ENCODE data around the gene TGFB1. TPM values are rescaled to one million over a fixed set of nuclear protein-coding genes. Genes with fewer than 3 reads are reported as not detected.

TGFB1 gene
- total and polyA plus RNA-seq, 9 of the 15 experiments (the other 6 are each of a cell fraction or from before 2014, with no cell fraction given): 0.24 to 159 (median 17.2) TPM

DNA sequence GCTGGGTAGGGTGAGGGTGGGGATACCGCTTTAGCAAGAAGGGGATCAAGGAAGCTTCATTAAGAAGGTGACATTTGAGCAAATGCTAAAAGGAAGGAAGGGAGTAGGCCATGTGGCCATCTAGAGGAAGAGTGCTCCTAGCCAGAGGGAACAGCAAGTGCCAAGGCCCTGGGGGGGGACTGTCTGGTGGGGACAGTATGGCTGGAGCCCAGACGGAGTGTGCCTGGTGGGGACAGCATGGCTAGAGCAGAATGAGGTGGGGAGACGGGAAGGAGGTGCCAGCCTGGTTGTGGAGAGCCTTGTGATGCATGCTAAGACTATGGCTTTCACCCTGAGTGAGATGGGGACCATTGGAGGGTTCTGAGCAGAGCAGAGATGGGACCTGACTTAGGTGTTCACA is 2.1 kb upstream of the TGFB1 start:
- no peaks in the 10 kb centered on the region for H3K9me3 ChIP-seq (replicated peaks; ENCODE audit: control insufficient read depth, insufficient read depth, low read depth, low read length)
- DNase-seq (ENCODE audit: extremely low read depth in 1 of 4, low spot score in 3 of 4) (no peak), ATAC-seq (no peak), FAIRE-seq (no peak)
- no peak for TF ChIP-seq HNRNPL (IDR thresholded peaks at IDR 0.05; ENCODE audit: low read depth, low read length)
- peak; percentile 19; the same call in 1 of the 2 replicates for TF ChIP-seq POLR2A (conservative IDR thresholded peaks at IDR 0.05)
- H3K9ac ChIP-seq (ENCODE audit: insufficient read depth in 1 of 2, low read depth in 2 of 2, low read length in 2 of 2): peak overlapping the region in 1 of 2 experiments; percentile 63; a peak in 1 of 4 replicates
- H3K27me3 ChIP-seq (ENCODE audit: control insufficient read depth in 2 of 2, insufficient read depth in 2 of 2, low read length in 2 of 2): no peaks in the 10 kb centered on the region
- H3K79me2 ChIP-seq (ENCODE audit: control insufficient read depth, insufficient read depth, low read length): peaks cover 37% of the 10 kb centered on the region
- intact Hi-C loops (cut with micrococcal nuclease): no loop called here
- peak overlapping the region; percentile 38; the same call in 1 of the 3 replicates for H3K27ac ChIP-seq (ENCODE audit: extremely low read depth, low read depth, low read length)
- no peak overlapping the region for H2AFZ ChIP-seq (ENCODE audit: low read depth, low read length)
- in situ Hi-C loops (cut with MboI): no loop called here
- WGBS (ENCODE audit: insufficient coverage, low coverage, missing lambda C conversion rate): 63% methylated on average over 3 of the region's 3 CpGs
- H4K20me1 ChIP-seq (replicated peaks; ENCODE audit: control insufficient read depth, insufficient read depth, low read length): peaks cover 5% of the 10 kb centered on the region
- H3K4me1 ChIP-seq (replicated peaks in 1 of 2; ENCODE audit: control insufficient read depth in 2 of 2, insufficient read depth in 2 of 2, low read length in 2 of 2): peaks cover 5 to 40% of the 10 kb centered on the region in 2 experiments; a peak in 4 of 5 replicates
- CTCF ChIA-PET (ENCODE audit: low intra/inter-chr PET ratio): no interaction called here
- BruUV-seq (replicated peaks): no TSS peak
- POLR2A ChIA-PET: interaction anchor here (0.8 to 2.0 kb wide), 4 partner anchors 8 to 251 kb away, joined by 3 to 10 read pairs (median 3); partner anchors contain the start of gene B9D2
- no peak overlapping the region for H3K4me2 ChIP-seq (ENCODE audit: insufficient read depth, low read length)
- peaks cover 10% of the 10 kb centered on the region; the same call in 2 of the 3 replicates for H3K36me3 ChIP-seq (ENCODE audit: control insufficient read depth, insufficient read depth, low read length)
- no peak overlapping the region for H3K4me3 ChIP-seq
- no peaks in the 10 kb centered on the region for H3K9me1 ChIP-seq (ENCODE audit: control insufficient read depth, insufficient read depth, low read length)

DNA sequence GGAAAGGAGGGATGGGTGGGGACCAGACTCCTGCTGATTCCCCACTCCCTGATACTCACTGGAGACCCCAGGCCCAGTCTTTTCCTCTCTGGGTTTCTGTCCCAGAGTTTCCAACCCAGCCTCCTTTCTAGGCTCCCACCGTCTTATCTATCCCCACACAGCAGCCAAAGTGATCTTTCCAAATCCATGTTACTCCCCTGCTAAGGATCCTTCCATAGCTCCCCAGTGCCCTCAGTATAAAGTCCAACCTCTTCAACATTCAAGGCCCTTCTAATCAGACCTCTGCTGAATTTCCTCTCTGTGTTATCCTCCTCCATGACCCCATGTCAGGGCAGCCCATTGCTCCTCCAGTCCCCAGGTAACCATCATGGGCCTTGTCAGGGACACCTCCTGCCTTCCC is 1.3 kb upstream of the TGFB1 start:
- H3K9ac ChIP-seq (ENCODE audit: insufficient read depth in 1 of 2, low read depth in 2 of 2, low read length in 2 of 2): no peak overlapping the region; a peak in 1 of 4 replicates
- H3K9me3 ChIP-seq (replicated peaks; ENCODE audit: control insufficient read depth, insufficient read depth, low read depth, low read length): no peaks in the 10 kb centered on the region
- intact Hi-C loops (cut with micrococcal nuclease) (no loop called here), in situ Hi-C loops (cut with MboI) (no loop called here)
- no TSS peak for BruUV-seq (replicated peaks)
- peaks cover 44% of the 10 kb centered on the region for H3K79me2 ChIP-seq (ENCODE audit: control insufficient read depth, insufficient read depth, low read length)
- H3K27me3 ChIP-seq (ENCODE audit: control insufficient read depth in 2 of 2, insufficient read depth in 2 of 2, low read length in 2 of 2): no peaks in the 10 kb centered on the region
- no peak overlapping the region for H3K27ac ChIP-seq (ENCODE audit: extremely low read depth, low read depth, low read length)
- FAIRE-seq: no peak
- ATAC-seq: no peak
- no peak overlapping the region for H3K4me2 ChIP-seq (ENCODE audit: insufficient read depth, low read length)
- ChIA-PET POLR2A (interaction anchor here (0.6 to 2.0 kb wide), 4 partner anchors 9 to 76 kb away, joined by 3 to 10 read pairs (median 3); partner anchors contain the start of gene B9D2), CTCF (ENCODE audit: low intra/inter-chr PET ratio) (no interaction called here)
- peaks cover 14% of the 10 kb centered on the region for H3K36me3 ChIP-seq (ENCODE audit: control insufficient read depth, insufficient read depth, low read length)
- no peak overlapping the region for H3K4me3 ChIP-seq
- WGBS (ENCODE audit: insufficient coverage, low coverage, missing lambda C conversion rate): 64% methylated on average over 1 of the region's 1 CpG
- no peak for TF ChIP-seq SMARCA5 (IDR thresholded peaks at IDR 0.05)
- no peak for TF ChIP-seq ARID1B (IDR thresholded peaks at IDR 0.05)
- TF ChIP-seq, protein P1, sequence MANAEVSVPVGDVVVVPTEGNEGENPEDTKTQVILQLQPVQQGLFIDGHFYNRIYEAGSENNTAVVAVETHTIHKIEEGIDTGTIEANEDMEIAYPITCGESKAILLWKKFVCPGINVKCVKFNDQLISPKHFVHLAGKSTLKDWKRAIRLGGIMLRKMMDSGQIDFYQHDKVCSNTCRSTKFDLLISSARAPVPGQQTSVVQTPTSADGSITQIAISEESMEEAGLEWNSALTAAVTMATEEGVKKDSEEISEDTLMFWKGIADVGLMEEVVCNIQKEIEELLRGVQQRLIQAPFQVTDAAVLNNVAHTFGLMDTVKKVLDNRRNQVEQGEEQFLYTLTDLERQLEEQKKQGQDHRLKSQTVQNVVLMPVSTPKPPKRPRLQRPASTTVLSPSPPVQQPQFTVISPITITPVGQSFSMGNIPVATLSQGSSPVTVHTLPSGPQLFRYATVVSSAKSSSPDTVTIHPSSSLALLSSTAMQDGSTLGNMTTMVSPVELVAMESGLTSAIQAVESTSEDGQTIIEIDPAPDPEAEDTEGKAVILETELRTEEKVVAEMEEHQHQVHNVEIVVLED (CRISPR knock-in tag; IDR thresholded peaks at IDR 0.05): no peak
- peak; percentile 65 for TF ChIP-seq ZFP36 (IDR thresholded peaks at IDR 0.05; ENCODE audit: low read depth, low read length, partially characterized antibody)
- H4K20me1 ChIP-seq (replicated peaks; ENCODE audit: control insufficient read depth, insufficient read depth, low read length): peaks cover 9% of the 10 kb centered on the region
- no peaks in the 10 kb centered on the region for H3K9me1 ChIP-seq (ENCODE audit: control insufficient read depth, insufficient read depth, low read length)
- H2AFZ ChIP-seq (ENCODE audit: low read depth, low read length): no peak overlapping the region
- peaks cover 6 to 45% of the 10 kb centered on the region in 2 experiments for H3K4me1 ChIP-seq (replicated peaks in 1 of 2; ENCODE audit: control insufficient read depth in 2 of 2, insufficient read depth in 2 of 2, low read length in 2 of 2)
- no peak for DNase-seq (ENCODE audit: extremely low read depth in 1 of 4, low spot score in 3 of 4)
